Upper lobe of right lung (tissue), 1 donor: ENCODE results near the gene ARPIN. TPM values are rescaled to one million over a fixed set of nuclear protein-coding genes. Genes with fewer than 3 reads are reported as not detected.
"Not testable (repeated sequence)": the region's sequence is repeated elsewhere in the genome, so short reads cannot be mapped to it uniquely, and the experiment has no call there.

ENCODE experiments used
- ATAC-seq: fragments of 200-7000 bp; cut with Tn5 transposase; one replicate; pipeline ENCODE4 v1.9.1; 2020; ENCODE audit warnings: mild to moderate bottlenecking, moderate library complexity
- DNase-seq: peaks from one replicate; pipeline ENCODE4 v3.0.0-alpha.2; 2020
- H3K27ac ChIP-seq: fragments of 200-600 bp; one replicate; pipeline ENCODE4 v1.8.0; 2022
- H3K27me3 ChIP-seq: fragments of 200-600 bp; one replicate; pipeline ENCODE4 v1.8.0; 2022; ENCODE audit warnings: mild to moderate bottlenecking
- H3K36me3 ChIP-seq: fragments of 200-600 bp; one replicate; pipeline ENCODE4 v1.8.0; 2022
- H3K4me1 ChIP-seq: fragments of 200-600 bp; one replicate; pipeline ENCODE4 v1.8.0; 2022
- H3K4me3 ChIP-seq: fragments of 200-600 bp; one replicate; pipeline ENCODE4 v1.8.0; 2022; ENCODE audit warnings: mild to moderate bottlenecking
- H3K9me3 ChIP-seq: fragments of 200-600 bp; one replicate; pipeline ENCODE4 v1.8.0; 2022
- CTCF ChIP-seq: fragments of 200-600 bp; IDR thresholded peaks from one replicate; pipeline ENCODE4 v1.8.0; 2022; ENCODE audit warnings: antibody characterized with exemption
- intact Hi-C: fragments of 100-400 bp; cut with DNase I; formaldehyde crosslinking; loops from one replicate; pipeline ENCODE4 v1.11.0; 2022
- total RNA-seq: library from RNA; stranded (reverse); fragmentation: NEBNext Ultra II Directional; extraction: Animal tissue kit (Norgen Biotek cat#: 25700); gene quantifications from one replicate; pipeline ENCODE4 v1.2.1, GENCODE V29; 2021
- donor health status: DM: no; HTN: yes; CAD: no; lungs with severe emphysema.

ARPIN gene
- total RNA-seq, 1 donor from 2014 or later = 30.5 TPM

GRCh38 chr15:89860891-89861290, 51.9 kb downstream of the ARPIN start:
- Histone ChIP-seq H3K4me3 (no peak overlapping the region), H3K27me3 (no peaks in the 10 kb centered on the region), H3K9me3 (no peaks in the 10 kb centered on the region), H3K27ac (no peak overlapping the region), H3K36me3 (peaks cover 57% of the 10 kb centered on the region), H3K4me1 (no peaks in the 10 kb centered on the region)
- no peak for TF ChIP-seq CTCF
- intact Hi-C loops = no loop called here
- DNase-seq = no peak
- ATAC-seq = no peak

GRCh38 chr15:89860431-89860830, 52.3 kb downstream of the ARPIN start:
- Histone ChIP-seq H3K27me3 (no peaks in the 10 kb centered on the region), H3K4me3 (no peak overlapping the region), H3K27ac (no peak overlapping the region), H3K9me3 (no peaks in the 10 kb centered on the region), H3K4me1 (no peaks in the 10 kb centered on the region), H3K36me3 (peaks cover 52% of the 10 kb centered on the region)
- DNase-seq (no peak), ATAC-seq (no peak)
- no peak for TF ChIP-seq CTCF
- intact Hi-C loops = no loop called here

GRCh38 chr15:89858661-89859458, 53.9 kb downstream of the ARPIN start:
- H3K9me3 ChIP-seq = no peaks in the 10 kb centered on the region
- peaks cover 47% of the 10 kb centered on the region for H3K36me3 ChIP-seq
- no peak for TF ChIP-seq CTCF
- H3K27me3 ChIP-seq = no peaks in the 10 kb centered on the region
- H3K4me1 ChIP-seq = no peaks in the 10 kb centered on the region
- no peak for DNase-seq
- H3K4me3 ChIP-seq = no peak overlapping the region
- intact Hi-C loops = no loop called here
- no peak for ATAC-seq
- H3K27ac ChIP-seq = no peak overlapping the region

- Histone ChIP-seq H3K4me3 (no peak overlapping the region), H3K27me3 (no peaks in the 10 kb centered on the region), H3K9me3 (no peaks in the 10 kb centered on the region), H3K4me1 (no peaks in the 10 kb centered on the region), H3K27ac (no peak overlapping the region), H3K36me3 (peaks cover 38% of the 10 kb centered on the region)
- TF ChIP-seq CTCF = no peak
- ATAC-seq = no peak
- DNase-seq = no peak
- intact Hi-C loops = no loop called here
Observed at GRCh38 chr15:89857673-89858072, 55.1 kb downstream of the ARPIN start.

GRCh38 chr15:89855948-89856347, 56.8 kb downstream of the ARPIN start:
- H3K4me3 ChIP-seq = no peak overlapping the region
- H3K4me1 ChIP-seq = no peaks in the 10 kb centered on the region
- intact Hi-C loops = no loop called here
- no peaks in the 10 kb centered on the region for H3K27me3 ChIP-seq
- TF ChIP-seq CTCF = no peak
- H3K36me3 ChIP-seq = peaks cover 32% of the 10 kb centered on the region
- H3K27ac ChIP-seq = no peak overlapping the region
- DNase-seq (no peak), ATAC-seq (no peak)
- H3K9me3 ChIP-seq = no peaks in the 10 kb centered on the region

GRCh38 chr15:89854863-89855262, 57.9 kb downstream of the ARPIN start:
- H3K9me3 ChIP-seq, H3K27ac ChIP-seq, H3K27me3 ChIP-seq, H3K4me1 ChIP-seq, H3K4me3 ChIP-seq, intact Hi-C loops, ATAC-seq, DNase-seq: not testable (repeated sequence)
- peaks cover 26% of the 10 kb centered on the region for H3K36me3 ChIP-seq
